ENCODE data around the gene NTNG2. TPM values are rescaled to one million over a fixed set of nuclear protein-coding genes. Genes with fewer than 3 reads are reported as not detected.

The NTNG2 gene
- total RNA-seq, 4 donors from 2014 or later = 0.44 to 3.2 TPM; not detected in 2

DNA sequence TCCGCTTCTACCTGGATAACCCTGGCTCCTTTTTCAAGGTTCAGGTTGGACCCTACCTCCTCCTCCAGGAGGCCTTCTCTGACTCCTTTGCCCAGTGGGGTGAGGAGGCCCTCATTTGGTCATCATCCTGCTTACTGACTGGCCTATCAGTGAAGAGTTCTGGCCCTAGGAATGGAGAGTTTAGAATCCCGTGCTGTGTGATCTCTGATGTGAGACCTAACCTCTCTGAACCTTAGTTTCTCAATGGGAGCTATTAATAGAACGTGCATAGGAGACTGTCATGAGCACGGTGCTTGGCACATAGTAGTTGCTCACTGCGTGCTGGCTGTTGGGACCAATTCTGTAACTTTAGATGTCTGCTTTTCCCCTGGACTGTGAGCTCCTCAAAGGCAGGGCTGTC lies 10.3 kb downstream of the NTNG2 start:
- TF ChIP-seq, protein P1, sequence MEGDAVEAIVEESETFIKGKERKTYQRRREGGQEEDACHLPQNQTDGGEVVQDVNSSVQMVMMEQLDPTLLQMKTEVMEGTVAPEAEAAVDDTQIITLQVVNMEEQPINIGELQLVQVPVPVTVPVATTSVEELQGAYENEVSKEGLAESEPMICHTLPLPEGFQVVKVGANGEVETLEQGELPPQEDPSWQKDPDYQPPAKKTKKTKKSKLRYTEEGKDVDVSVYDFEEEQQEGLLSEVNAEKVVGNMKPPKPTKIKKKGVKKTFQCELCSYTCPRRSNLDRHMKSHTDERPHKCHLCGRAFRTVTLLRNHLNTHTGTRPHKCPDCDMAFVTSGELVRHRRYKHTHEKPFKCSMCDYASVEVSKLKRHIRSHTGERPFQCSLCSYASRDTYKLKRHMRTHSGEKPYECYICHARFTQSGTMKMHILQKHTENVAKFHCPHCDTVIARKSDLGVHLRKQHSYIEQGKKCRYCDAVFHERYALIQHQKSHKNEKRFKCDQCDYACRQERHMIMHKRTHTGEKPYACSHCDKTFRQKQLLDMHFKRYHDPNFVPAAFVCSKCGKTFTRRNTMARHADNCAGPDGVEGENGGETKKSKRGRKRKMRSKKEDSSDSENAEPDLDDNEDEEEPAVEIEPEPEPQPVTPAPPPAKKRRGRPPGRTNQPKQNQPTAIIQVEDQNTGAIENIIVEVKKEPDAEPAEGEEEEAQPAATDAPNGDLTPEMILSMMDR (IDR thresholded peaks at IDR 0.05; ENCODE audit: low read depth) = no peak

DNA sequence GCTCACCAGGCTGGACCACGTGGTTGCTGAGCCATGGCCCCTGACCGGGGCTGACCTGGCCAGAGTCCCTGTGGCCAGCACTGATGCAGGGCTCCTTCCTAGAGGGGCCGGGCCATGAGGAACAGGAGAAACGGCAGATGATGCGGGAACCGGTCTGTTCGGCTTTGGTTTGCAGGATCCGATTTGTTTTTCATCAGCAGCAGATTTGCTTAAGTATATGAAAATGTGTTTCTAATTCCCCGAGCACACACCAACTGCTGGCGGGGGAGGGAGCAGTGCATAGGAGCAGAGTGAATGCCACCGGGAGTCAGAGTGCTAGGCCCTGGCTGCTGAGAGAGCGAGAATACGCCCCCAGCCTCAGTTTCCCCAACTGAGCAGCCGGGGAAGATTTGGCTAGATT lies 13.6 kb downstream of the NTNG2 start:
- TF ChIP-seq, protein P1 (IDR thresholded peaks at IDR 0.05; ENCODE audit: low read depth) = no peak

DNA sequence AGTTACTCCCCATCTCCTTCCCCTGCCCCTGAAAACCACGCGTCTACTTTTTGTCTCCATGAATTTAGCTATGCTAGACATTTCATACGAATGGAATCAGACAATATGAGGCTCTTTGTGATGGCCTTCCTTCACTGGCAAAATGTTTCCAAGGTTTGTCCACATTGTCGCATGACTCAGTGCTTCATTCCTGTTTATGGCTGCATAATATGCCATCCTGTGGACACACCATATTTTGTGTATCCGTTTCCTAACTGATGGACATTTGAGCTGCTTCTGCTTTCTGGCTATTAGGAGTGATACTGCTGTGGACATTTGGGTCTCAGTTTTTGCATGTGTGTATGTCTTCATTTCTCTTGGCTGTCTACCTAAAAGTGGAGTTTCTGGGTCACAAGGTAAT lies 14.5 kb downstream of the NTNG2 start:
- TF ChIP-seq, protein P1 (IDR thresholded peaks at IDR 0.05; ENCODE audit: low read depth) = no peak

DNA sequence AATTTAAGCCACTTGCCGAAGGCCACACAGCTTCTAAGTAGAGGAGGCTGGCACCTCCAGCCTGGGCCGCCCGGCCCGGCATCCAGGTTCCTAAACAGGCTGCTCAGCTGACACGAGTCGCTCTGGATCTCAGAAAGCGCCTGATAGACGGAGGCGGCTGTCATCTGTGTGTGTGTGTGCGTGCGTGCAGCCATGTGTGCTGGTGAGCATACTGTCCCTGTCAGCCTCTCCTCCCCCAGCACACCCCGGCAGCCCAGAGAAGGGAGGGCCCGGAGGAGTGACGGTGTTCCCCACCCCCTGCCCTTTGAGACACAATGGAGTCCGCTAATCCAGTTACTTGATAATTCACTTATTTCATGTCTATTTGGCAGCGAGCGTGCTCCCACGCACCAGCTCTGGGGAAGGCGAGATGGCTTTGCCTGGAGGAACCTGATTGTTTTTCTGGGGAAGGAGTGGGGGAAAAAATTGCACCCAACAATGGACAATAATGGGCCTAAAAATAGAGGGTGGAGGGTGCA lies 20.0 kb downstream of the NTNG2 start:
- TF ChIP-seq, protein P1 (IDR thresholded peaks at IDR 0.05; ENCODE audit: low read depth) = no peak

DNA sequence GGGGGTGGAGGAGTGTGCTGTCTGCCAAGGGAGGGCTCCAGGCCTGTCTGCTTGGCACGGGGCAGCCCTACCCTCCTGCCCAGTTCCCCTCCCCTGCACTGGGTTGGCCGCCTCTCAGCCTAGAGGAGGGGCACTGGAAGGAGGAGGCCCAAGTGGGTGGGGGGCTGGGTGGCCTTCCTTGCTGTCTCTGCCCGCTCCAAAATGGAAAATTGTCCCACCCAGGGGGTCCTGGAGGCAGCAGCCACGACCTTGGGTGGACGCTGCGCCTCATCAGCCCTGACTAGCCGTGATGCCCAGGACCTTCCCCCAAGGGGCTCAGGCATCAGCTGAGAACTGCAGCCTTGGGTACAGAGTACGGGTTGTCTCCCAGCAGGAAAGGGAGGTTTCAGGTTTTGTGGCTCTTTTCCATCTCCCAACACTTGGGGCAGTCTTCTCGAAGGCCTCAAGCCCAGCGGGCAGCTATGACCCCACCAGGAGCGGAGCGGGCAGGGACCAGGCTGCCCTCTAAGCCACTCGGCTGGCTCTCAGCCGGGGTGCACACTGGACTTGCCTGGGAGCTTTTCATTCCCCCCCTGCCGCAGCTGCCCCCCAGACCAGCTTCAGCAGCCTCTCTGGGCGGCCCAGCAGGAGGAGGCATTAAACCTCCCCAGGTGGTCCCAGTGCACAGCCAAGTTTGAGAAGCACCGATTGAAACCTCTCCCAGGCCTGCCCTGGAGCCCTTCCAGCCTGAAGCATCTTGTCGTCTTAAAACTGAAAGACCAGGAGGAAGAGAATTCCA lies 20.6 kb downstream of the NTNG2 start:
- TF ChIP-seq, protein P1 (IDR thresholded peaks at IDR 0.05; ENCODE audit: low read depth) = no peak

DNA sequence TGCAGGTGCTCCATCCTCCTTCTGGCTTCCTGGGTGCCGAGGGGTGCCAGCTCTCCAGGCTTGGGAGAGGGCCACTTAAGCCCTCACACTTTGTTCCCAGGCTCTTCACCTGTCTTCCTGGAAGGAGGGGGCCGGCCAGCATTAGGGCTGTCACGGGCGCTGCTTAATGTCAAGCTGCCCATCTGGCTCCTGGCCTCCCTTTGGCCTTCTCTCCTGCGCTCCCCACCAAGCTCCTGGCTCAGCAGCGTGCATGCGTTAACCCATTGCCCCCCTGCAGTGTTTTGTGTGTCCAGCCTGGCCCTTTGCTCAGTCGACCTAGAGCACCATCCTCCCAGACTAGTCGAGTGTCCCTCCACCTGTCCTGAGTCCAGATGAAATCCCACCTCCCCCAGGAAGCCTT lies 21.3 kb downstream of the NTNG2 start:
- TF ChIP-seq, protein P1 (IDR thresholded peaks at IDR 0.05; ENCODE audit: low read depth) = no peak

DNA sequence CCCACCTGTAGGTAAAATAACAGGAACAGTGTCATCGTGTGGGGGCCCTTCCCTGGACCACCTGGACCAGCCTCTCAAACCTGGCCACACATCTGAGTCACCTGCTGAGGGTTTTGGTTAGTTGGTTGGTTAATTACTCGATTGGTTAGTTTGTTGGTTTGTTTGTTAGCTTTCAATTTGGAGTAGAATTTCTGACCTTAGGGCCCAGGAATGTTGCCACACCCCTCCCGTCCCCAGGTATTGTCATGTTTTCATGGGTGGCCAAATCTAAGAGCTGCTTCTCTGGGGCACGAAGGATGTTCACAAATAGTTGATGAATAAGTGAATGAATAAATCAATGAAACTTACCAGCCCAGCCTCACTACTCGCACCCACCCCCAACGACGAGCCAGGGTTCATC lies 21.9 kb downstream of the NTNG2 start:
- TF ChIP-seq, protein P1 (IDR thresholded peaks at IDR 0.05; ENCODE audit: low read depth) = no peak
